Stimulated activated CD4-positive, alpha-beta T cell treated with anti-CD3 and anti-CD28 coated beads, TNF-alpha, amount 100 ng/mL, for 48 hours (primary cell): ENCODE measurements around the gene ERAL1.
A peak's percentile ranks its signal among the peaks of the same experiment; 100 is the strongest.
"Not testable (repeated sequence)": the region's sequence is repeated elsewhere in the genome, so short reads cannot be mapped to it uniquely, and the experiment has no call there.

Experiments used
- DNase-seq, 3 donors: peaks; one replicate each; pipeline ENCODE4 v3.0.0-alpha.2; 2020; ENCODE audit warnings: low read depth in 3 of 3

Gene ERAL1

GRCh38 chr17:28899212-28899815, 44.5 kb downstream of the ERAL1 start:
- no peak for DNase-seq

GRCh38 chr17:28900986-28901726, 46.3 kb downstream of the ERAL1 start:
- DNase-seq: no peak

GRCh38 chr17:28901866-28902818, 47.3 kb downstream of the ERAL1 start:
- peak in 1 of 3 donors; percentile 47 for DNase-seq

GRCh38 chr17:28902819-28903545, 48.2 kb downstream of the ERAL1 start, which contains the start of gene DHRS13:
Gene DHRS13 (minus strand): TSS chr17:28903079. CDS start chr17:28902944, 135 bp downstream.
- peak; percentile 86 to 92 (median 92) for DNase-seq

- not testable (repeated sequence) for DNase-seq
Measured at GRCh38 chr17:28903546-28903841, 48.7 kb downstream of the ERAL1 start.

GRCh38 chr17:28904800-28905199, 50.0 kb downstream of the ERAL1 start:
- no peak for DNase-seq

GRCh38 chr17:28906276-28906675, 51.5 kb downstream of the ERAL1 start:
- DNase-seq: no peak

GRCh38 chr17:28906706-28907438, 52.1 kb downstream of the ERAL1 start:
- no peak for DNase-seq

GRCh38 chr17:28907709-28908475, 53.1 kb downstream of the ERAL1 start:
- no peak for DNase-seq

- DNase-seq: no peak
Measured at GRCh38 chr17:28908640-28909167, 53.9 kb downstream of the ERAL1 start.

- no peak for DNase-seq
Measured at GRCh38 chr17:28910534-28910933, 55.7 kb downstream of the ERAL1 start.
